IPS-18a (cell line): Measurements from ENCODE around the gene NPIPA5.
"Not testable (repeated sequence)": the region's sequence is repeated elsewhere in the genome, so short reads cannot be mapped to it uniquely, and the experiment has no call there.

Experiments
- H3K27ac ChIP-seq: one replicate; pipeline ENCODE4 v1.5.1; 2013; ENCODE audit warnings: low read length
- H3K27me3 ChIP-seq: one replicate; pipeline ENCODE4 v1.6.1; 2013; ENCODE audit warnings: mild to moderate bottlenecking, low read length; ENCODE audit not compliant: control insufficient read depth, insufficient read depth
- H3K36me3 ChIP-seq: one replicate; pipeline ENCODE4 v1.6.1; 2013; ENCODE audit warnings: low read depth, low read length; ENCODE audit not compliant: control insufficient read depth
- H3K4me1 ChIP-seq: one replicate; pipeline ENCODE4 v1.6.1; 2013; ENCODE audit warnings: low read depth, low read length; ENCODE audit not compliant: control insufficient read depth
- H3K4me3 ChIP-seq: one replicate; pipeline ENCODE4 v1.5.1; 2013; ENCODE audit warnings: low read length
- H3K9ac ChIP-seq: one replicate; pipeline ENCODE4 v1.6.1; 2013; ENCODE audit warnings: mild to moderate bottlenecking, low read length, moderate library complexity
- H3K9me3 ChIP-seq: one replicate; pipeline ENCODE4 v1.6.1; 2013; ENCODE audit warnings: low read depth, low read length; ENCODE audit not compliant: control insufficient read depth

Gene NPIPA5

GRCh38 chr16:15333969-15334368 lies 44.1 kb downstream of the NPIPA5 start:
- H3K36me3 ChIP-seq, H3K9ac ChIP-seq, H3K27me3 ChIP-seq, H3K27ac ChIP-seq, H3K4me3 ChIP-seq, H3K9me3 ChIP-seq, H3K4me1 ChIP-seq: not testable (repeated sequence)

- H3K4me1 ChIP-seq, H3K4me3 ChIP-seq, H3K9me3 ChIP-seq, H3K9ac ChIP-seq, H3K36me3 ChIP-seq, H3K27me3 ChIP-seq, H3K27ac ChIP-seq: not testable (repeated sequence)
Measured at GRCh38 chr16:15330978-15331377, 47.1 kb downstream of the NPIPA5 start.

- H3K9me3 ChIP-seq, H3K4me3 ChIP-seq, H3K27me3 ChIP-seq, H3K27ac ChIP-seq, H3K9ac ChIP-seq, H3K4me1 ChIP-seq, H3K36me3 ChIP-seq: not testable (repeated sequence)
Measured at GRCh38 chr16:15324954-15325353, 53.1 kb downstream of the NPIPA5 start.

- not testable (repeated sequence) for H3K9ac ChIP-seq, H3K4me1 ChIP-seq, H3K36me3 ChIP-seq, H3K9me3 ChIP-seq, H3K4me3 ChIP-seq, H3K27ac ChIP-seq, H3K27me3 ChIP-seq
Measured at GRCh38 chr16:15323373-15323772, 54.7 kb downstream of the NPIPA5 start.

- H3K4me3 ChIP-seq, H3K27me3 ChIP-seq, H3K36me3 ChIP-seq, H3K4me1 ChIP-seq, H3K27ac ChIP-seq, H3K9ac ChIP-seq, H3K9me3 ChIP-seq: not testable (repeated sequence)
Measured at GRCh38 chr16:15321221-15321620, 56.9 kb downstream of the NPIPA5 start.

- not testable (repeated sequence) for H3K9ac ChIP-seq, H3K36me3 ChIP-seq, H3K27me3 ChIP-seq, H3K27ac ChIP-seq, H3K4me3 ChIP-seq, H3K9me3 ChIP-seq, H3K4me1 ChIP-seq
Measured at GRCh38 chr16:15314562-15314961, 63.5 kb downstream of the NPIPA5 start.
